ENCODE measurements around the gene CLCF1.

DNA sequence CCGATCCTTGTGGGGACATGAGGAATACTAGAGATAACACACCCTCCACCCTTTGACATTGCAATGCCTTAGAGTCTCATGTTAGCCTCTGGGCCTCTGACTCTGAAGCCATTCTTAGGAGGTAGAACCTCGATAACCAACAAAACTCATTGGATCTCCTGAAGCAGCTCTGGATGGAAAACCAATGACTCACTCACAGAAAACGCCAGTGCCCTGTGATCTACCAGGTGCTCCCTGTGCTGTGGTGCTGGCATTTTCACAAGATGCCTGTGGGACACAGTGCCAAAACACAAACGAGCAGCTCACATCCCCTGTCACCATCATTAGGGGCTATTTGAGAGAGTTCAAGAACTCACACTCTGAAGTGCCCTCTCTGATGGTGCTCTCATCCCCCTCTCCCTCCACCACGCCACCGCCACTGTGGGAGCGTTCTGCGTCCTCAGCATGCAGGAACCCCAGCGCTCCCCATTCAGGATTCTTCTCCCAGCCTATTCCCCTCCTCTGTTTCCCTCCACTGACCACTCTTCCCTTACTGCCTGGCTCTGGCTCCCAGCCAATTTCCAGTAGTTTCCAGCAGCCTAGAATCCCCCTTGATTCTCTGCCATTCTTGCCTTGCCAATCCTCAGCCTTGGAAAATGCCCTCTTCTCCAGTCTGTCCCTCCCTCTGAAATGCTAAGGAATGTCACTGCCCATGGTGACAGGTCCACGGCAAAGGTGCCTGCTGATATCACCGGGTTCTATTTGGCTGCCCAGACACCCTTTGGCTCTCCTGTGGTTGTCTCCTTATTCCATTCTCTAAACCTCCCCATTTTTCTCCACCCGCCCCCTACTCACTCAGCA, 15.3 kb downstream of the CLCF1 start:
- no peak for TF ChIP-seq POLR2A (IDR thresholded peaks at IDR 0.05)
- no peak for TF ChIP-seq CTCF (IDR thresholded peaks at IDR 0.05)
- no peak for TF ChIP-seq EP300 (IDR thresholded peaks at IDR 0.05)
- TF ChIP-seq POLR2AphosphoS5 (IDR thresholded peaks at IDR 0.05) = no peak

Data from stomach (tissue), 4 donors.